NCI-H82 treated with DMSO at 0.1 percent for 48 hours (cell line): Measurements from ENCODE around the gene DNAJC27.
A peak's percentile ranks its signal among the peaks of the same experiment; 100 is the strongest.

ENCODE experiments used
- DNase-seq: peaks from one replicate; lab custom pipeline; 2025; ENCODE audit not compliant: unreplicated experiment; lab: John Stamatoyannopoulos, UW

DNAJC27 gene

GRCh38 chr2:24970483-24971285, 1.1 kb downstream of the DNAJC27 start:
- no peak for DNase-seq

GRCh38 chr2:24969784-24970183, 2.0 kb downstream of the DNAJC27 start:
- no peak for DNase-seq

GRCh38 chr2:24961903-24962302, 9.9 kb downstream of the DNAJC27 start:
- no peak for DNase-seq

GRCh38 chr2:24959761-24960160, 12.0 kb downstream of the DNAJC27 start:
- no peak for DNase-seq

GRCh38 chr2:24958411-24958935, 13.3 kb downstream of the DNAJC27 start:
- no peak for DNase-seq

- no peak for DNase-seq
Observed at GRCh38 chr2:24957976-24958375, 13.8 kb downstream of the DNAJC27 start.

- DNase-seq = peak; percentile 25
Observed at GRCh38 chr2:24957221-24957620, 14.5 kb downstream of the DNAJC27 start.

GRCh38 chr2:24955921-24956320, 15.8 kb downstream of the DNAJC27 start:
- DNase-seq = no peak

- no peak for DNase-seq
Observed at GRCh38 chr2:24955232-24955631, 16.5 kb downstream of the DNAJC27 start.

- DNase-seq = no peak
Observed at GRCh38 chr2:24950102-24950501, 21.7 kb downstream of the DNAJC27 start.

- peak; percentile 84 for DNase-seq
Observed at GRCh38 chr2:24948506-24948905, 23.2 kb downstream of the DNAJC27 start.

- no peak for DNase-seq
Observed at GRCh38 chr2:24947561-24948157, 24.1 kb downstream of the DNAJC27 start.

GRCh38 chr2:24945907-24946306, 25.8 kb downstream of the DNAJC27 start:
- DNase-seq = no peak

- DNase-seq = no peak
Observed at GRCh38 chr2:24943427-24944053, 28.2 kb downstream of the DNAJC27 start.

- DNase-seq = no peak
Observed at GRCh38 chr2:24939353-24939752, 32.4 kb downstream of the DNAJC27 start.

- DNase-seq = no peak
Observed at GRCh38 chr2:24937236-24937635, 34.5 kb downstream of the DNAJC27 start.

GRCh38 chr2:24935145-24935544, 36.6 kb downstream of the DNAJC27 start:
- DNase-seq = no peak

- no peak for DNase-seq
Observed at GRCh38 chr2:24932715-24933114, 39.0 kb downstream of the DNAJC27 start.

GRCh38 chr2:24930768-24931167, 41.0 kb downstream of the DNAJC27 start:
- DNase-seq = no peak

GRCh38 chr2:24929230-24929629, 42.5 kb downstream of the DNAJC27 start:
- DNase-seq = no peak

- no peak for DNase-seq
Observed at GRCh38 chr2:24928036-24928435, 43.7 kb downstream of the DNAJC27 start.
